CD4-positive, alpha-beta T cell treated with Interleukin-1 beta for 1 hour (primary cell): Measurements from ENCODE around the gene HTR3E.
"Not testable (repeated sequence)": the region's sequence is repeated elsewhere in the genome, so short reads cannot be mapped to it uniquely, and the experiment has no call there.

Source experiments
- DNase-seq, 2 donors: peaks; one replicate each; pipeline ENCODE4 v3.0.0-alpha.2; 2020 to 2022

Gene HTR3E

GRCh38 chr3:184096811-184097383 is at the start of gene HTR3E:
HTR3E (plus strand) TSS chr3:184097064; CDS start chr3:184097530, 466 bp downstream.
- DNase-seq, result no peak

- no peak for DNase-seq
Measured at GRCh38 chr3:184050217-184050847, 46.5 kb upstream of the HTR3E start.

GRCh38 chr3:184052767-184053166 is 44.1 kb upstream of the HTR3E start, which contains the start of gene HTR3C:
HTR3C (plus strand) TSS chr3:184053047; CDS start chr3:184053081, 34 bp downstream.
- no peak for DNase-seq

- DNase-seq, result no peak
Measured at GRCh38 chr3:184058029-184058428, 38.8 kb upstream of the HTR3E start.

DNA sequence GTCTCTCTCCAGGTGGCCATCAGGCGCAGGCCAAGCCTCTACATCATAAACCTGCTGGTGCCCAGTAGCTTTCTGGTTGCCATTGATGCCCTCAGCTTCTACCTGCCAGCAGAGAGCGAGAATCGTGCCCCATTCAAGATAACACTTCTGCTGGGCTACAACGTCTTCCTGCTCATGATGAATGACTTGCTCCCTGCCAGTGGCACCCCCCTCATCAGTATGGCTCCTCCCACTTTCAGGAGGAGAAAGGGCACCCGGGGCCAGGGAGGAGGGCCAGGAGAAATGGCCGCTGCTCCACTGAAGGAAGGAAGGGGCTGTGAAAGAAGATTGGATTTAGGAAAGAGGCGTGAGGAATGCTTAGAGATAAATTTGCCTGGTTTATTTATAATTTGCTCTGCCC is 37.4 kb upstream of the HTR3E start:
- DNase-seq, result no peak

DNA sequence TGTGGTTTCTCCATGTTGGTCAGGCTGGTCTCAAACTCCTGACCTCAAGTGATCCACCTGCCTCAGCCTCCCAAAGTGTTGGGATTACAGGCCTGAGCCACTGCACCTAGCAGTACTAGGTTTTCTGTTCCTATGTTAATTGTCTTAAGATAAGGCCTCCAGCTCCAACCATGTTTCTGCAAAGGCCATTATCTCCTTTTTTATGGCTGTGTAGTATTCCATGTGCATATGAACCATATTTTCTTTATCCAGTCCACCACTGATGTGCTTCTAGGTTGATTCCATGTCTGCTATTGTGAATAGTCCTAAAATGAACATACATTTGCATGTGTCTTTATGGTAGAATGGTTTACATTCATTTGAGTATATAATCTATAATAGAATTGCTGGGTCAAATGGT is 34.2 kb upstream of the HTR3E start:
- no peak for DNase-seq

DNA sequence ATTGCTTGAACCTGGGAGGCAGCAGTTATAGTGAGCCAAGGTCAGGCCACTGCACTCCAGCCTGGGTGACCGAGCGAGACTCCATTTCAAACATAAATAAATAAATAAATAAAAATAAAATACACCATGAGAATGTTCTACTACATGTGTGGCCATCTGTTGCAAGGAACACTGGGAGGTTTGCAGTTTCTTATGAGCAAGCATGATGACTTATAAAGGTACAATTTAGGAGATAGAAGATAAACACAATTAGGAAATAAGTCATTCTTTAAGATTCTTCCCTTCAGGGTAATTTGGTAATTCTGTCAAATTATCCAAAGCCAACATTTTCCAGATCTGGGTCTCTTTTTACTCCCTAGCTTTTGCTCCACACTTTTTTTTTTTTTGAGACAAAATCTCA is 30.7 kb upstream of the HTR3E start:
- DNase-seq, result no peak

DNA sequence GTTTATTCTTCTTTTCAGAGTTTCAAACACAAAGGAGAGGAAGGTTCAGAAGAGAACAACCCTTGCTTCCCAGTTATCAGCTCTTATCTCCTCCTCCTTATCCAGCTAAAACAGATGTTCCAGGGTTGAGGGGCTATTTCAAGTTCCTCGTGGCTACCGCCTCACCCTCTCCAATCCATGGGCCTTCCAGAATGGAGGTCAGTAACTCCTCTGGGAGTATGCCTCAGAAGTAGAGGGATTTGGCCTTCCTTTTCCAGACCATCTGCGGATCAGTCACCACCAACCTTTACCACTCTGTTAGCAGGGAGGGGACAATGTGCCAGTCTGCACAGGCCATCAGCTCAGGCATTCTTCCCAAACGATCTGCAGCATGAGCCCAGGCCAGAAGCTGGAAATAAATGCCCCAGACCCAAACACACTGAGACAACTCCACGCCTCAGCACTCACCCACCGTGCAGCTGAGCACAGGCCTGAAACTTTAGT is 29.2 kb upstream of the HTR3E start:
- DNase-seq, result no peak

DNA sequence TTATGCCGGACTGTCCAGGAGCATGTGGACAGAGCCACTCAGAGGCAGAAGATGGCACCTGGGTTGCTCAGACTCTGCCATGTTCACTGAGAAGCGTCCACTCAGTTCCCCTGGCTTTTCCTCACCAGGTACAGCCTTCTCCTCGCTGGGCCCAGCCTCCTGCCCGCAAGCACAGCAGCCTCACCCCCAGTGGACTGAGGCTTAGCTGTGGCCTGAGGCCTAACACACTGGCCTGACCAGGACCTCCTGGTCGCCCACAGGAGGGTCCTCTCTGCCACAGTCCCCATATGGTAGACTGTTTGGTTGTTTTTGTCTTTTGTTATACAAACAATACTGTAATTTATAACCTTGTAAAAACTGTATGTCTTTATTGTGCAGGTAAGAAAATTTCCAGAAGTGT is 28.5 kb upstream of the HTR3E start:
- DNase-seq, result no peak

- DNase-seq, result not testable (repeated sequence)
Measured at GRCh38 chr3:184071142-184071541, 25.7 kb upstream of the HTR3E start.

DNA sequence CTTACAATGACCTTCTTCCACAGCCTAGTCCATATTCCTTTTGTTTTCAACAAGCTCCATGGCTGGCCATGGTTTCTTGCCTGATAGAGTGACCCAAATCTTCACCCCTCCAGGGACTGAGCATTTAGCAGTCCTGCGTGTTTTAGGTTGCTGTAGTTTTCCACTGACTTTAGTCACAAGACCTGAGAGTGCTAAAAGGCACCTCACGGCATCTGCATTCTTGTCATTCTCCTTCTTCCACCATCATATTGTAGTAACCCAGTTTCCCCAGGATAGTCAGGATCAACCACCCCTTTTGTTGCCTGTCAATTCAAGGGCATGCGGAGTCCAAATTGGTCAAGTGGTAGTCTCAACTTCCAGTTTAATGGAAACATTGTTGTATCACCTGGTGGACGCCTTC is 23.2 kb upstream of the HTR3E start:
- DNase-seq, result no peak

DNA sequence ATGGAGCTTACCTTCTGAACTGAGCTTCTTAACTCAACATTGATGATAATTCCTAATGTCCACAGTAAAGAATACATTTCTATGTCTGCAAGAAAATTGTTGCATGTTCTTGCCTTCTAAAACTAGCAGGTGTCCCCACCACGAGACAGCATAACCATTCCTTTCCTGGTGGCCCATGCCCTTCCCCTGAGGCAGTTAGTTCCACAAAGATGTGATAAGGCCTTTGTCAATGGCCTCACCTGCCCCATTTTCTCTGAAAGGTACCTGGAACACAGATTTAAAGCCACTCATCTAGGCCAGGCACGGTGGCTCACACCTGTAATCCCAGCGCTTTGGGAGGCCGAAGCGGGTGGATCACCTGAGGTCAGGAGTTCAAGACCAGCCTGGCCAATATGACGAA is 21.0 kb upstream of the HTR3E start:
- DNase-seq, result no peak

- no peak for DNase-seq
Measured at GRCh38 chr3:184077881-184078280, 19.0 kb upstream of the HTR3E start.

DNA sequence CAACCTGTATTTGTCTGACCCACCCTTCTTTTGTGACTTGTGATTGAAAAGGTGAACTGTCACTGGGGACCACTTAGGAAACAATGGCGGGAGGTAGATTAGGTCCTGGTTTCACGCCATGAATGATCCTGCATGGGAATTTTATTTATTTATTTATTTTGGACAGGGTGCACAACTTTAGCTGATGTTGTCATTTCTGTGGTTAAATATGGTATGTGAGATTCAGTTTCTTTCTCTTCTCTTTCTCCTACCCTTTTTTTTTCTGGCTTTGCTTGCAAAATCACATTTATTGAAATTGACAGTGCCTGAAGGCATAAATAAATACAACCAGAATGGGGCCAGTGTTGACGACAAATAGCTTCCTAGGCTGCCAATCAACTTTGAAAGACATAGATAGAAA is 18.0 kb upstream of the HTR3E start:
- DNase-seq, result no peak

- no peak for DNase-seq
Measured at GRCh38 chr3:184081116-184081830, 15.6 kb upstream of the HTR3E start.

DNA sequence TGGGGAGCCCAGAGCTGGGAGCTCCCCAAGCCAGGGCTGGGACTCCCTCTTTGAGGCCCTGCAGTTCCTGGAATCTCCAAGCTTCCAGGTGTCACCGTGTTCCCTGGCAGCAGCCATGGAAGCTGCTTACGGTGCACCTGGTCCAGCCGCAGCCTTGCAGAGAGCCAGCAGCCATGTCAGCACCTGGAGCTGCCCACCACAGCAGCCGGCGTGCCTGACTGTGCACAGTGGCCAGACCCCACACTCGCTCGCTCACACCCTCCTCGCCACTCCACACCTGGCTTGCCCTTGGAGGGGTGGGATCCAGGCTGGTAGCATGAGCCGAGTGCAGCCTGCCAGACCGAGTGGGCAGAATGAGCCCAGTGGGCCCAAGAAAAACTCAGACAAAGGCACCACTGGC is 14.8 kb upstream of the HTR3E start:
- DNase-seq, result no peak

GRCh38 chr3:184082465-184082864 is 14.4 kb upstream of the HTR3E start:
- no peak for DNase-seq

DNA sequence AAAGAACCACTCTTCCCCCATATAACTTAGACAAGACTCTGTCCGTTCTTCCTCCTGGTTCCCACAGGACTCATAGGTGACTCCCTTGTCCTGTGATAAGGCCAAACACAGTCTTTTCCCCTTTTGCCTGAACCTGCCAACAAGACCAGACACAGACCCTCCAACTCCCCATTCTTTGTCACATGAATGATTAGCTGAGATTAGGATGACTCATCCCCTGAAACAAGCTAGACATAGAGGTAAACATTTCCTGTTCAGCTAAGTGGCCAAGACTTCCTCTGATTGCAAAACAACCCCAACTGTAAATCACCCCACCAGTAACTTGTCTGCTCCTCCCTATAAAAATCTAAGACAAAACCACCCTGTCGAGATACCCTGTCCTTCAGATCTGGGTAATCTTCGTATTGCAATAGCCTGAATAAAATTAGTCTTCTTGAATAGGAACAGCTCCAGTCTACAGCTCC is 11.4 kb upstream of the HTR3E start:
- DNase-seq, result no peak

DNA sequence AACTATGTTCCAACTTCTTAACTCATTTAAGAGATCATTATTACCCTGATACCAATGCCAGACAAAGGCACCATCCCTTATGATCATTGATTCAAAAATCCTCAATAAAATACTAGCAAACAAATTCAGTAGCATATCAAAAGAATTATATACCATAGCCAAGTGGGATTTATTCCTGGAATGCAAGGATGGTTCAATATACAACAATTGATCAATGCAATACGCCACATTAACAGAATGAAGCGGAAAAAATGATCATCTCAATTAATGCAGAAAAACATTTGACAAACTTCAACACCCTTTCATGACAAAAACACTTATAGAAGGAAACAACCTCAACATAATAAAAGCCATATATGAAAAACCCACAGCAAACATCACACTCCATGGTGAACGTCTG is 4.7 kb upstream of the HTR3E start:
- no peak for DNase-seq

DNA sequence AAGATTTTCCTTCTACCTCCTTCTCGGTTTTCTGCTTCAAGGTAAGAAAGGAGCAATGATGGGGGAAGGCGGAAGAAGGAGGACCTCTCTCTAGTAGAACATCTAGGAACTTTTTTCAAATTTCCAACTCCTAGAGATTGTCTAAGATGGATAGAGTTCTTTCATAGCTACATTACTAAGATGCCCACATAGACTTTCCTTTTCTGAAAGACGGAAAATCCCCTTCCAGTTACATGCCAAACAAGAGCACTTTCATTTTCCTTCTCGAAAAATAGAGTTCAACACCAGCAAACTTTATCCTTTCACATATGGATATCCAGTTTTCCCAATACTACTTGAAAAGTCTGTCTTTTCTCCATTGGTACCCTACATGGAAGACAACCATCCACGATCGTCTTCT is 692 bp downstream of the HTR3E start:
- DNase-seq, result no peak

DNA sequence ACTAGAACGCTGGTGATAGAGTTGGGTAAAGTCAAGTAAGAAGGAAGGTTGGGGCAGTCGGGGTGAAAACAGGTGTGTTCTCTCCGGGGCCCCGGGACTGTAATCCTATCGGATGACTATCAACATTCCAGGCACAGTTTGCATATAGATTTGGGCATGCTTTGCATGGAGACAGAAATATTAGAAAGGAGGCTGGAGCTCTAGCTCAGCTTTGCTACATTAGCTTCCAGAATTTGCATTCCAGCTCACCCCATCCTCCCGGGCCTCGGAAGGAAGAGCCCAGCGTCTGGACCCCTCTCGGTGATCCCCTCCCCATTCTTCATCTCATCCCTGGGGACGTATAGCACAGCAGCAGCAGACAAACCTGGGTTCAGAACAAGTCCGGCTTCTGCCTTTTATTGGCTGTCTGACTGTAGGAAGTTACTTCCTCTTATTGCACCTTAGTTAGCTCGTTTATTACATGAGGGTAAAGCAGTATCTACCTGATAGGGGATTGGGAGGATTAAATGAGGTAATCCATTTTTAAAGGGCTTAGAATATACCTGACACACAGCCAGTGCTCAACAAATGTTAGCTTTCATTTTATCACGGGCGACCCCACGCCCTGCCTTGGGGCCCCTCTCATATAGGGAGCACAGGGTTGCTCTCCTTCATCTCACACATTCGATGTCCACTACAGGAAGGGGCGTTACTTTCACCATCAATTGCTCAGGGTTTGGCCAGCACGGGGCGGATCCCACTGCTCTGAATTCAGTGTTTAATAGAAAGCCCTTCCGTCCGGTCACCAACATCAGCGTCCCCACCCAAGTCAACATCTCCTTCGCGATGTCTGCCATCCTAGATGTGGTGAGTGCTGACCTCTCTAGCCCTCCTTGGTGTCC is 3.2 kb downstream of the HTR3E start:
- no peak for DNase-seq

GRCh38 chr3:184110316-184110725 is 13.5 kb downstream of the HTR3E start:
- no peak for DNase-seq

GRCh38 chr3:184116017-184116416 is 19.2 kb downstream of the HTR3E start:
- DNase-seq, result no peak
